Heart right ventricle (tissue), 16 donors: ENCODE results near the gene MTUS2. TPM values are rescaled to one million over a fixed set of nuclear protein-coding genes. Genes with fewer than 3 reads are reported as not detected.
"Not testable (repeated sequence)": the region's sequence is repeated elsewhere in the genome, so short reads cannot be mapped to it uniquely, and the experiment has no call there.

Experiments
- ATAC-seq, 8 donors: fragments of 200-7000 bp; cut with Tn5 transposase; one replicate each; pipeline ENCODE4 v1.9.1; 2020; ENCODE audit warnings: mild to moderate bottlenecking in 8 of 8, moderate library complexity in 8 of 8, moderate number of reproducible peaks in 1 of 8
- DNase-seq, 2 donors: peaks; one replicate each; pipeline ENCODE4 v3.0.0-alpha.2; 2020
- H3K27ac ChIP-seq, 10 donors: fragments of 200-600 bp; sonication (generic) in 2 of 10; one replicate each; pipeline versions ENCODE4 v1.5.0 to v1.8.0; 2020 to 2022; ENCODE audit warnings: mild to moderate bottlenecking in 3 of 10
- H3K27me3 ChIP-seq, 7 donors: fragments of 200-600 bp; one replicate each; pipeline ENCODE4 v1.8.0; 2021 to 2022; ENCODE audit warnings: mild to moderate bottlenecking in 2 of 7
- H3K36me3 ChIP-seq, 9 donors: fragments of 200-600 bp; sonication (generic) in 1 of 9; one replicate each; pipeline versions ENCODE4 v1.5.0 to v1.8.0; 2020 to 2022; ENCODE audit warnings: mild to moderate bottlenecking in 2 of 9
- H3K4me1 ChIP-seq, 9 donors: fragments of 200-600 bp; sonication (generic) in 1 of 9; one replicate each; pipeline versions ENCODE4 v1.5.0 to v1.8.0; 2020 to 2022; ENCODE audit warnings: mild to moderate bottlenecking in 4 of 9
- H3K4me3 ChIP-seq, 10 donors: fragments of 200-600 bp; sonication (generic) in 2 of 10; one replicate each; pipeline versions ENCODE4 v1.5.0 to v1.8.0; 2020 to 2022; ENCODE audit warnings: mild to moderate bottlenecking in 7 of 10, moderate library complexity in 2 of 10
- H3K9me3 ChIP-seq, 11 donors: fragments of 200-600 bp in 10 of 11; sonication (generic) in 2 of 11; one replicate each; pipeline versions ENCODE4 v1.5.0 to v1.8.0; 2013 to 2022; ENCODE audit warnings: mild to moderate bottlenecking in 2 of 11, control low read depth in 1 of 11, moderate library complexity in 1 of 11
- CTCF ChIP-seq, 9 donors: fragments of 200-600 bp; sonication (generic) in 2 of 9; IDR thresholded peaks; one replicate each; pipeline versions ENCODE4 v1.5.0 to v1.8.0; 2021 to 2022; ENCODE audit warnings: antibody characterized with exemption in 9 of 9, mild to moderate bottlenecking in 5 of 9, moderate library complexity in 1 of 9
- WGBS, 2 donors: extraction: QIAGEN DNeasy Blood & Tissue Kit; methylation state at CpG; one replicate each; pipeline ENCODE4 v1.1.7; 2013; ENCODE audit warnings: inconsistent platforms in 1 of 2; 5-methylcytosine and 5-hydroxymethylcytosine counted together
- intact Hi-C, 10 donors: fragments of 100-400 bp; cut with DNase I; formaldehyde crosslinking; loops; one replicate each; pipeline versions ENCODE4 v1.11.1 to v1.14.2; 2022
- polyA plus RNA-seq, 2 donors: library from polyadenylated mRNA; stranded (reverse); fragments of 200-250 nt; gene quantifications; one replicate each; pipeline ENCODE4 v1.2.3, GENCODE V29; 2013
- total RNA-seq, 10 donors: library from RNA; stranded (reverse); fragmentation: NEBNext Ultra II Directional in 3 of 10; extraction: Animal tissue kit (Norgen Biotek cat#: 25700) in 3 of 10; gene quantifications; one replicate each; pipeline versions ENCODE4 v1.2.1 to v1.2.4, GENCODE V29; 2021 to 2023
- donor health status: Arrhythmogenic right ventricular cardiomyopathy.
- donor health status: ischemic (EF 13 %, LVEDD 7.1; RV severe dilation, severe dysfunction).
- donor health status: healthy with polysubstance abuse.
- donor health status: DM: no; HTN: yes; CAD: no.
- donor health status: DM: no; HTN: no; CAD: no.
- donor health status: ischemic (EF 25% LVEDD 6.9; RV normal size, moderate dysfunction).
- donor health status: ischemic (EF 25% LVEDD 5.7; RV mildly dilated, moderate dysfunction).
- donor health status: healthy.
- donor health status: DM: yes; HTN: yes; CAD: no.
- donor health status: Ischemic cardiomyopathy.
- donor health status: ischemic (EF 35%, LVEDD 5.7; RV mildly dilated, moderate dysfunction).
- donor health status: nonischemic (EF 11% LVEDD 7.7; RV severe dilation, severe dysfunction).
- donor health status: DM: yes; HTN: yes; CAD: no.
- donor health status: PGD.
- donor health status: ischemic (EF 29% LVEDD 5.4; RV normal size, mild dysfunction).
- donor health status: nonischemic (EF 23%, LVEDD 6.1; RV moderate dilation, normal function).

Gene MTUS2
- total and polyA plus RNA-seq, 12 donors: 18.7 to 159 (median 65.6) TPM

GRCh38 chr13:29339386-29340272 lies 519.5 kb downstream of the MTUS2 start:
- Histone ChIP-seq H3K27ac (no peak overlapping the region), H3K27me3 (no peaks in the 10 kb centered on the region), H3K4me1 (no peaks in the 10 kb centered on the region), H3K36me3 (no peaks in the 10 kb centered on the region), H3K4me3 (no peak overlapping the region), H3K9me3 (peaks cover 0 to 25% (median 0%) of the 10 kb centered on the region in 11 donors)
- 84 to 97% methylated on average over 44 of the region's 44 CpGs for WGBS, 2 donors
- peak in 1 of 8 donors; percentile 47 for ATAC-seq
- intact Hi-C loops: no loop called here
- no peak for TF ChIP-seq CTCF (IDR thresholded peaks at IDR 0.05)
- no peak for DNase-seq

- not testable (repeated sequence) for DNase-seq, H3K36me3 ChIP-seq
These were observed 525.9 kb downstream of the MTUS2 start for GRCh38 chr13:29345860-29346582.

GRCh38 chr13:29355029-29355428 lies 534.9 kb downstream of the MTUS2 start:
- 86 to 87% methylated on average over 6 of the region's 6 CpGs for WGBS, 2 donors
- no peak overlapping the region for H3K27ac ChIP-seq
- H3K9me3 ChIP-seq: no peaks in the 10 kb centered on the region
- intact Hi-C loops: no loop called here
- H3K4me3 ChIP-seq: no peak overlapping the region
- no peaks in the 10 kb centered on the region for H3K4me1 ChIP-seq
- H3K27me3 ChIP-seq: peaks cover 0 to 8% (median 0%) of the 10 kb centered on the region in 7 donors
- ATAC-seq: no peak
- TF ChIP-seq CTCF (IDR thresholded peaks at IDR 0.05): no peak
- H3K36me3 ChIP-seq: no peaks in the 10 kb centered on the region
- no peak for DNase-seq

More at GRCh38 chr13:29345860-29346582, 525.9 kb downstream of the MTUS2 start:
- not testable (repeated sequence) for H3K27me3 ChIP-seq, H3K27ac ChIP-seq, H3K4me1 ChIP-seq, ATAC-seq, H3K4me3 ChIP-seq
- 59 to 60% methylated on average over 7 of the region's 7 CpGs for WGBS, 2 donors
- H3K9me3 ChIP-seq: peaks cover 0 to 17% (median 0%) of the 10 kb centered on the region in 11 donors
- intact Hi-C loops: loop anchor here in 4 of 10 donors (5.0 kb wide), 1 partner anchor 134 kb away; no protein-coding TSS in a partner anchor

GRCh38 chr13:29359181-29359580 lies 539.0 kb downstream of the MTUS2 start:
- Histone ChIP-seq H3K4me3 (no peak overlapping the region), H3K36me3 (no peaks in the 10 kb centered on the region), H3K27me3 (peaks cover 0 to 8% (median 0%) of the 10 kb centered on the region in 7 donors), H3K9me3 (no peaks in the 10 kb centered on the region), H3K4me1 (no peaks in the 10 kb centered on the region), H3K27ac (no peak overlapping the region)
- DNase-seq: no peak
- ATAC-seq: no peak
- WGBS, 2 donors: 92 to 95% methylated on average over 19 of the region's 19 CpGs
- no peak for TF ChIP-seq CTCF (IDR thresholded peaks at IDR 0.05)
- intact Hi-C loops: no loop called here
